GM21423 (cell line): ENCODE results near the gene ASB4.
A peak's percentile ranks its signal among the peaks of the same experiment; 100 is the strongest.
"Not testable (repeated sequence)": the region's sequence is repeated elsewhere in the genome, so short reads cannot be mapped to it uniquely, and the experiment has no call there.

Experiments
- ATAC-seq: cut with Tn5 transposase; IDR thresholded peaks from one replicate; pipeline ENCODE4 v1.9.1; 2021; ENCODE audit warnings: mild to moderate bottlenecking, moderate library complexity; ENCODE audit not compliant: unreplicated experiment

The ASB4 gene

GRCh38 chr7:95478272-95479037 is 7.3 kb upstream of the ASB4 start:
- ATAC-seq: no peak

- peak; percentile 72 for ATAC-seq
Measured at GRCh38 chr7:95479992-95480624, 5.6 kb upstream of the ASB4 start.

GRCh38 chr7:95481271-95482165 is 4.2 kb upstream of the ASB4 start:
- ATAC-seq: no peak

- no peak for ATAC-seq
Measured at GRCh38 chr7:95482424-95482823, 3.3 kb upstream of the ASB4 start.

GRCh38 chr7:95490231-95490762 is 4.6 kb downstream of the ASB4 start:
- ATAC-seq: no peak

GRCh38 chr7:95491201-95491600 is 5.5 kb downstream of the ASB4 start:
- ATAC-seq: no peak

- no peak for ATAC-seq
Measured at GRCh38 chr7:95491634-95492314, 6.0 kb downstream of the ASB4 start.

- ATAC-seq: no peak
Measured at GRCh38 chr7:95493247-95493646, 7.5 kb downstream of the ASB4 start.

- no peak for ATAC-seq
Measured at GRCh38 chr7:95493844-95494243, 8.1 kb downstream of the ASB4 start.

GRCh38 chr7:95501261-95501832 is 15.6 kb downstream of the ASB4 start:
- ATAC-seq: peak; percentile 83

- ATAC-seq: no peak
Measured at GRCh38 chr7:95502403-95502802, 16.7 kb downstream of the ASB4 start.

GRCh38 chr7:95503271-95504131 is 17.8 kb downstream of the ASB4 start:
- no peak for ATAC-seq

GRCh38 chr7:95504132-95504588 is 18.4 kb downstream of the ASB4 start:
- ATAC-seq: not testable (repeated sequence)

- ATAC-seq: no peak
Measured at GRCh38 chr7:95508780-95509179, 23.0 kb downstream of the ASB4 start.

GRCh38 chr7:95509199-95509598 is 23.5 kb downstream of the ASB4 start:
- ATAC-seq: peak; percentile 59

GRCh38 chr7:95511716-95512260 is 26.0 kb downstream of the ASB4 start:
- ATAC-seq: peak; percentile 82

GRCh38 chr7:95517458-95517857 is 31.7 kb downstream of the ASB4 start:
- peak; percentile 78 for ATAC-seq

- peak; percentile 46 for ATAC-seq
Measured at GRCh38 chr7:95517870-95518269, 32.1 kb downstream of the ASB4 start.

GRCh38 chr7:95520136-95520535 is 34.4 kb downstream of the ASB4 start:
- no peak for ATAC-seq
